HG02623 (cell line): Measurements from ENCODE around the gene CDK6.

ENCODE experiments used
- ATAC-seq: cut with Tn5 transposase; IDR thresholded peaks from one replicate; pipeline ENCODE4 v1.9.1; 2021; ENCODE audit warnings: moderate library complexity; ENCODE audit not compliant: unreplicated experiment

The CDK6 gene

GRCh38 chr7:92848441-92848840 lies 12.1 kb upstream of the CDK6 start:
- ATAC-seq, result no peak

- ATAC-seq, result no peak
Measured at GRCh38 chr7:92847305-92847704, 10.9 kb upstream of the CDK6 start.

GRCh38 chr7:92845736-92846135 lies 9.4 kb upstream of the CDK6 start:
- ATAC-seq, result no peak

GRCh38 chr7:92843781-92844180 lies 7.4 kb upstream of the CDK6 start:
- ATAC-seq, result no peak

DNA sequence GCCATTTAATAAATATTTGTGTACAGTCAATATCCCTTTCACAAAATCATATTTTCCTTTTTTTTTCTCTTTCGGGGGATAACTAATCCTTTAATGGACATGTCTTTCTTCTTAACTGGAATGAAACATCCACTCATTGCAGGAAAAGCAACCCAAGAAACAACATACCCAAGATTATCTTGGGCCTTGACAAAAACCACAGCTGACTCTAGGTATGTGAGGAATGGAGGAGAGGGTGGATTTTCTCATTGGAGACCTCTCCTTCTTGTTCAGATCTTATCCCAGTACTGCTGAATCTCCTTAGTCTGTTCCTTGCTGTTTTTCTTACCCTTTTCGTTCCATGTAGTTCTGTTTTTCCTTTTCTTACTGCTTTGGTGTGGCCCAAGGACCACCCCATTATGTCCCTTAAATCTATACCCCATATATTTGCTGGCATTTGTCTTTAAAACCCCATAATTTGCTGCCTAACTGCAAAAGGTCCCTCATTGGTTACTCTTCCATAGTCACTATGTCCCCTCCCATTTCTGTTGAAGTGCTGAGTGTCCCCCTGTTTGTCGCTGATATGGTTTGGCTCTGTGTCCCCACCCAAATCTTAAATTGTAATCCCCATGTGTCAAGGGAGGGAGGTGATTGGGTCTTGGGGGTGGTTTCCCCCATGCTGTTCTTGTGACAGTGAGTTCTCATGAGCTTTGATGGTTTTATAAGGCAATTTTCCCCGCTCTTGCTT lies 6.8 kb upstream of the CDK6 start:
- ATAC-seq, result no peak

DNA sequence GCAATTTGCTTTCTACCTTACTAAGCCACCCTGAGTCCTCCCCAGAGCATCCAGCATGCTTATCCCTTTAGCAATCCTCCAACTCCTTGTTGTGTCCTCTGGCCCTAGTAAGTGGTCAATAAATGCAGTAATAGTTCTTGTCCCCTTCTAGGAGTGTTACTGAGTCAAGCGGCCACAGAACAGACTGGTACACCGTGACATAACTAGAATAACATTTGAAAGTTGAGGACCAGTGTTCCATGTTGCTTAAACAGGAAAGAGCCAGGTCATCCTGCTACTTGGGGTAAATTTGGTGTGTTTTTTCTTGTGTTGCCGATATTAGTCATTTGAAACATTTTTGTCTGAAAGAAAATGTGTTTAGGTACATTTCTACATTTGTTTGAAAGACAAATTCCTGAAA lies 4.8 kb upstream of the CDK6 start:
- no peak for ATAC-seq

GRCh38 chr7:92840316-92840715 lies 3.9 kb upstream of the CDK6 start:
- ATAC-seq, result no peak

- ATAC-seq, result no peak
Measured at GRCh38 chr7:92839901-92840300, 3.5 kb upstream of the CDK6 start.

GRCh38 chr7:92838934-92839333 lies 2.6 kb upstream of the CDK6 start:
- ATAC-seq, result no peak

GRCh38 chr7:92837000-92837749 lies 802 bp upstream of the CDK6 start:
- no peak for ATAC-seq

DNA sequence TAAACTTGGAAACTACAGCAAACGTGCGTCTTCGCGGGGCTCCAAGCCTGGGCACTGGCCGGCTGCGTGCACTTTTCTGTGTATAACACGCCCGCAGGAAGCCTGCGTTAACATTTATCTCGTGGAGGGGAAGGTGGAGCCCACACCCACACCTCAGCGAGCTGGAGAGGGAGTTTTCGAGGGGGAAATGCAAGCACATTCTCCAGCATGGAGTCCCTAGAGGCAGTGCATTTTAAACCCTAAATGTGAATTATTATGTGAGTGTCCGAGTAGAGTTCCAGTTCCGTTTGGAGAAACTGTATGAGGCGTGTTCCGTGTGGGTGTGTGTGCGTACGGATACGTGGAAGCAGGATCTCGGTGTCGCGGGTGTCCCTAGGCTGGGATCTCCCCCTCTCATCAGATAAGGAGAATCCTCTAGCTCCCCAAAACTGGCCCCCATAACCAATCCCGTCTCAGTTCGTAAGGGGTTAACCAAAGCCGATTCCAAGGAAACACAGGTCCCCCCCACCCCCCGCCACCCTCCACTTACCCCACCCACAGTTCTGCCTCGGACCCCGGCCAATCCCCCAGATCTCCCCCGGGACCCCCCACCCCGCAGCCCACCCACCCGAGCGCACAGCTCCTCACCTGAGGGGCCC lies 403 bp downstream of the CDK6 start:
- ATAC-seq, result no peak

DNA sequence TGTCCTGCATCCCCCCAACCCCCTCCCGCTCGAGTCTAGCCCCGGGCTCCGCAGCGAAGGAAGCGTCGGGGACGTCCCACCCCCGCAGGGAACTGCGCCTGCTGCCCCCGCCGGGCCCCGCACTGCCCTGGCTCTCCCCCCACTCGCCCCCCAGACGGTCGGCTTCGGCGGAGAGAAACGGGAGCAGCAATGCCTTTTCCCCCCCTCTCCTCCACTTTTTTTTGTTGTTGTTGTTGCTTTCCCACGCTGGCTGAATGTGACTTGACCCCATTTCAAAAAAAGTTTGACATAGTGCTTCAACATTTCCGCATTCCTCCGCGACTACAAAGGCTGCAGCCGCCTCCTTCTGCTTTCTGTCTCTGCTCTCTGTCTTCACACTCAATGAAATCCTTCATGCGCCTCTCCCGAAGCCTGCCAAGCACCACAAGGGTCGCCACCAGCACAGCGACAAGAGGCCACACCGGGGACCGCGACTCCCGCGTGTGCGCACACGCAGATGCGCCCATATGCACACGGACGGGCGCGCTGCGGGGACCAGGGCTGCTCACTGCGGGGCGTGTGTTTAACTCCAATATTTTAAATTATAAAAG lies 1.0 kb downstream of the CDK6 start:
- no peak for ATAC-seq

GRCh38 chr7:92834507-92835260 lies 1.7 kb downstream of the CDK6 start:
- ATAC-seq, result no peak

- ATAC-seq, result peak; percentile 39
Measured at GRCh38 chr7:92833766-92834506, 2.4 kb downstream of the CDK6 start.

GRCh38 chr7:92833024-92833765 lies 3.2 kb downstream of the CDK6 start:
- peak; percentile 49 for ATAC-seq

DNA sequence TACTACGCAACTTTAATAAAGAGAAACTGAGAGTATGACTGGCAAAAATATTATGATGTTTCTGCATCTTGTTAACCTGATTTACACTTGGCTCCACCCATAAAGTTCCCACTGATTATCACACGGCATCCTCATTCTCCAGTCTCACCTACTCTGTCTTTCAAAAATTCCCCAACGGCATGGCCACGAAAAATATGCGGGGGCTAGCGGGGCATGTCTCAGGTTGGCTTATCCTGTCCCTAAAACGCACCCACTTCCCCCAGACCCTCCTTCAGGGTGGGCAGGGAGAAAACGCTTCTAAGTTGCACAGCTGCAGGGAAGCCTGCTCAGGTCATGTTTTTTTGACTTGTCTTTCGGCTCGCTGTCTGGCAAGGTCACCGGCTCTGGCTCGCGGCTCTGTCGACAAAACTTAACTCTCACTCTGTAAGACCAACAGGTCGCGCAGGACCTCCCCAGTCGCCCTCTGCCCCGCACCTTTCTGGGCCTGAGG lies 3.8 kb downstream of the CDK6 start:
- ATAC-seq, result peak; percentile 1

DNA sequence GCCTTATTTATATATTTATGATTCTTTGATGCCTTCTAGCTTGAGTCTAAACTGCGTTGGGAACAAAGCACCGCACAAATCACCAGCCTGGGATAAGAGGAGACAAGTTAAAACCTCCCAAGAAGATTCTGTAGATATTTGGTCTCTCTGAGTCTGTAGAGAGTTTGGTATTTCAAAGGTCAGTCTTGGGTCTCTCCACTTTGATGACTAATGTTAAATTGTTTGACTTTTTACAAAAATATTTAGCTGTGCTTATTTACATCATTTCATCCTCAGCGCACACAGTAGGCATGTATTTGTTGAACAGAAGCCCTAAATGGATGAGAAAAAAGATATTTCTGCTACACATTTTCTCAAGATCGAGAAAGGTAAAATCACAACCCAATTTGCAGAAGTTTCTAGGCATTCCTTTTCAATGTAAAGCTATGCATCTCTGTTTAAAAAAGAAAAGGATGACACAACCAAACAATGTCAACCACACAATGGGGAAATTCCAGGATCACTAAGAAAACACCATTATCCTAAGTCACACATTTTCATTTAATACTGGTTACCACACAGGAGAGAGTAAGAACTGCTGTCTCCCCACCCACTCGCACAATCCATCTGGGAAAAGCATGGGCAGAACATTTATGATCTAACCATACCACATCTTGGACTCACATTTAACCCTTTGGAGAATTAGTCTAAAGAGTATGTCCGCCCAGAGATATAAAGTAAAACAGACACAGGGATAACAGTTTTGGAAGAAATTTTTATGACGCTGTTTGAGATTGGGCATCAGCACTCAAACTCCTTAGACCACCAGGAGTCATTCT lies 4.4 kb downstream of the CDK6 start:
- no peak for ATAC-seq

DNA sequence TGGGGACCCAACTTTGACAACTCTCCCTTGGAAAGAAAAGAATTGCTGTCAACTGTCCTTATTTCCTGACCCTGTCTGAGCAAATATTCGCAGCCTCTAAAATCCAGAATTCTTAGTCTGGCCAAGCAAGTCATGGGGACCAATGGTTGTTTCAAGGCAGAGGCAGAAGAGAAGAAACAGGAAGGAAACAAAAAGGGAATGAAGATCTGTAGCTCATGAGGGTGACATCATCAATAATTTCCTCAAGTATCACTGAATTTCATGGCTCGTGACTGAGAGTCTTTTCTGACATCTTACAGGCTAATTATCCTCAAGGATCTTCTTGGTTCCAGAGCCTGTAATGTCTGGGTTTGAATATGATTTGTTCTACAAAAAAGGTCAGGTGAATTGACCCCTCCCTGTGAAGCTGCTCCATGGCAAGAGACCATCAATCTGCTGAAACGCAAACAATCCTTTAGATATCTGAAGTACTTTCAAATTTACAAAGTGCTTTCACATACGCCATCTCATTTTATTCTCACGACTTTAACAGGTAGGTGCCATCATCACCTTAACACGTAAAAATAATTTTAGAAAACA lies 5.8 kb downstream of the CDK6 start:
- ATAC-seq, result no peak
